B cell (primary cell): ENCODE results near the gene SORL1. TPM values are rescaled to one million over a fixed set of nuclear protein-coding genes. Genes with fewer than 3 reads are reported as not detected.

Experiments
- ATAC-seq: fragments of 200-7000 bp; cut with Tn5 transposase; one replicate; pipeline ENCODE4 v1.10.0; 2021; ENCODE audit warnings: low read depth, mild to moderate bottlenecking, moderate number of reproducible peaks, moderate library complexity
- CTCF ChIA-PET: fragments of 350-600 bp; sonication (Branson Sonifier 250); formaldehyde crosslinking; loops from one replicate; lab custom pipeline; 2021; ENCODE audit warnings: antibody characterized with exemption, inconsistent platforms; lab: Charles Lee
- POLR2A ChIA-PET: fragments of 350-600 bp; sonication (Branson Sonifier 250); formaldehyde crosslinking; loops from one replicate; lab custom pipeline; 2021; ENCODE audit warnings: antibody characterized with exemption; lab: Charles Lee
- DNase-seq: peaks from one replicate; pipeline ENCODE4 v3.0.0; 2013
- H2AFZ ChIP-seq: 2 replicates; pipeline ENCODE4 v1.6.1; 2012; ENCODE audit warnings: mild to moderate bottlenecking, low read depth, low read length; ENCODE audit not compliant: insufficient read depth, poor library complexity, severe bottlenecking
- H3K27ac ChIP-seq, 2 donors: 1 replicate in 1 of 2; 2 replicates in 1 of 2; pipeline ENCODE4 v1.5.1; 2012 to 2013; ENCODE audit warnings: low read length in 2 of 2, mild to moderate bottlenecking in 2 of 2, moderate library complexity in 1 of 2
- H3K27me3 ChIP-seq, 4 experiments: fragments of 200-600 bp in 1 of 4; sonication (generic) in 1 of 4; replicated peaks in 1 of 4; 1 replicate in 2 of 4; 2 replicates in 2 of 4; pipeline versions ENCODE4 v1.6.1 to v1.7.0; 2013 to 2016; ENCODE audit warnings: low read length in 3 of 4, mild to moderate bottlenecking in 2 of 4, mixed read lengths in 1 of 4, moderate library complexity in 1 of 4; ENCODE audit not compliant: insufficient read depth in 4 of 4, control insufficient read depth in 3 of 4; ENCODE audit errors: control extremely low read depth in 1 of 4
- H3K36me3 ChIP-seq, 2 experiments: replicated peaks in 1 of 2; 1 replicate in 1 of 2; 2 replicates in 1 of 2; pipeline versions ENCODE4 v1.6.1 to v1.7.1; 2013; ENCODE audit warnings: low read length in 1 of 2; ENCODE audit not compliant: insufficient read depth in 2 of 2, control insufficient read depth in 1 of 2; ENCODE audit errors: control extremely low read depth in 1 of 2, extremely low read depth in 1 of 2
- H3K4me1 ChIP-seq, 2 donors: fragments of 200-600 bp in 1 of 2; sonication (generic) in 1 of 2; 1 replicate in 1 of 2; 2 replicates in 1 of 2; pipeline versions ENCODE4 v1.5.1 to v1.6.1; 2013 to 2017; ENCODE audit warnings: low read length in 2 of 2; ENCODE audit not compliant: control insufficient read depth in 2 of 2, insufficient read depth in 2 of 2
- H3K4me2 ChIP-seq: replicated peaks from 2 replicates; pipeline ENCODE3; 2012; ENCODE audit warnings: mild to moderate bottlenecking, low read depth, low read length; ENCODE audit not compliant: poor library complexity, severe bottlenecking
- H3K4me3 ChIP-seq, 5 experiments: fragments of 200-600 bp in 1 of 5; sonication (generic) in 1 of 5; 1 replicate in 3 of 5; 2 replicates in 2 of 5; pipeline versions ENCODE4 v1.5.1 to v1.7.0; 2011 to 2016; ENCODE audit warnings: low read length in 4 of 5, mild to moderate bottlenecking in 4 of 5, low read depth in 2 of 5, control low read depth in 1 of 5, moderate library complexity in 1 of 5; ENCODE audit not compliant: insufficient read depth in 1 of 5; ENCODE audit errors: control extremely low read depth in 1 of 5, extremely low read depth in 1 of 5
- H3K79me2 ChIP-seq: fragments of 200-600 bp; sonication (generic); one replicate; pipeline ENCODE4 v1.6.0; 2016; ENCODE audit warnings: low read length; ENCODE audit not compliant: control insufficient read depth, insufficient read depth
- H3K9ac ChIP-seq: fragments of 200-600 bp; sonication (generic); 2 replicates; pipeline ENCODE4 v1.6.1; 2017; ENCODE audit warnings: mild to moderate bottlenecking, low read length, moderate library complexity
- H3K9me3 ChIP-seq, 3 donors: one replicate each; pipeline versions ENCODE4 v1.6.1 to v1.7.1; 2013; ENCODE audit warnings: low read length in 2 of 3; ENCODE audit not compliant: control insufficient read depth in 2 of 3, insufficient read depth in 1 of 3; ENCODE audit errors: control extremely low read depth in 1 of 3
- H4K20me1 ChIP-seq: 2 replicates; pipeline ENCODE4 v1.6.0; 2012; ENCODE audit warnings: mild to moderate bottlenecking, low read length; ENCODE audit not compliant: insufficient read depth, control insufficient read depth, poor library complexity, severe bottlenecking
- H3K27ac Mint-ChIP-seq: one replicate; pipeline ENCODE4 v1.8.0; 2021; ENCODE audit warnings: mixed read lengths
- H3K27me3 Mint-ChIP-seq: one replicate; pipeline ENCODE4 v1.8.0; 2021; ENCODE audit warnings: mixed read lengths
- H3K4me1 Mint-ChIP-seq: one replicate; pipeline ENCODE4 v1.8.0; 2021; ENCODE audit warnings: mixed read lengths
- H3K4me3 Mint-ChIP-seq: one replicate; pipeline ENCODE4 v1.8.0; 2021; ENCODE audit warnings: mixed read lengths
- H3K9me3 Mint-ChIP-seq: one replicate; pipeline ENCODE4 v1.8.0; 2022; ENCODE audit warnings: mixed read lengths; ENCODE audit not compliant: insufficient read depth
- EZH2 ChIP-seq: IDR thresholded peaks from 2 replicates; pipeline ENCODE4 v1.6.1; 2012; ENCODE audit warnings: borderline replicate concordance, low read depth, mild to moderate bottlenecking, moderate library complexity, low read length; ENCODE audit not compliant: insufficient read depth, poor library complexity, severe bottlenecking
- WGBS: methylation state at CpG from one replicate; pipeline ENCODE4 v1.1.5; 2013; ENCODE audit warnings: missing lambda C conversion rate; ENCODE audit not compliant: insufficient coverage; 5-methylcytosine and 5-hydroxymethylcytosine counted together
- intact Hi-C: fragments of 100-400 bp; cut with micrococcal nuclease; formaldehyde crosslinking; loops from one replicate; pipeline ENCODE4 v1.10.0; 2022
- polyA plus RNA-seq: library from polyadenylated mRNA; depleted of rRNA; stranded (reverse); fragments of >200 nt; gene quantifications from 2 replicates; pipeline ENCODE4 v1.2.3, GENCODE V29; 2012
- total RNA-seq, 2 donors: library from RNA; stranded (reverse); fragments of 120-200 nt in 1 of 2; gene quantifications; 1 replicate in 1 of 2; 2 replicates in 1 of 2; pipeline versions ENCODE4 v1.2.3 to v1.2.4, GENCODE V29; 2013 to 2022
- TF ChIP-seq, protein P1 (sequence below): fragments of 200-600 bp; IDR thresholded peaks from one replicate; pipeline ENCODE4 v1.8.0; 2022; ENCODE audit warnings: antibody characterized with exemption, mild to moderate bottlenecking

The SORL1 gene
- total and polyA plus RNA-seq, 2 donors (not counting 1 experiment from before 2014, with no cell fraction given), result 13.0 to 396 TPM

DNA sequence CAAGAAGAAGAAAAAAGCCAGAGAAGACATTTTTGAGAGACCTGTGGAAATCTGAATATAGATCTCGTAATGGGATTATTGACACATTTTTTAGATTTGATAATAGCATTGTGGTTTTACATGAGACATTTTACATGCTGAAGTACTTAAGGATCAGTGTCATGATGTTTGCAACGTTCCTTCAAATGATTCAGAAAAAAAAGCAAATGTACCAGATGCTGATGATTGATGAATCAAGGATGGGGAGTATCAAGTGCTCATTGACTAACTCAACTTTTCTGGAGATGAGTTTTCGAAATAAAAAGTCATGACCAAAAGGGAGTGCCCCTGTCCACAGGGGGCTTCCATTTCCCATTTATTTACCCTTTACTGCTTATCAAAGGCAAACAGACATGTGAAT lies 207.7 kb downstream of the SORL1 start:
- H3K9ac ChIP-seq, result no peak overlapping the region
- H3K4me1 ChIP-seq, result peaks cover 6 to 10% of the 10 kb centered on the region in 2 donors
- H3K79me2 ChIP-seq, result no peaks in the 10 kb centered on the region
- H3K4me2 ChIP-seq, result no peak overlapping the region
- no peaks in the 10 kb centered on the region for H3K36me3 ChIP-seq
- no peaks in the 10 kb centered on the region for H4K20me1 ChIP-seq
- H3K27ac Mint-ChIP-seq, result no peak overlapping the region
- H3K27ac ChIP-seq, result no peak overlapping the region
- 100% methylated on average over 1 of the region's 3 CpGs for WGBS
- intact Hi-C loops, result loop anchor here (10.0 kb wide), 1 partner anchor 1195 kb away; no protein-coding TSS in a partner anchor
- no peak overlapping the region for H2AFZ ChIP-seq
- H3K4me3 ChIP-seq, result no peak overlapping the region
- CTCF ChIA-PET, result no interaction called here
- peaks cover 0 to 6% (median 3%) of the 10 kb centered on the region in 4 experiments for H3K27me3 ChIP-seq
- peaks cover 8% of the 10 kb centered on the region for H3K4me1 Mint-ChIP-seq
- DNase-seq, result no peak
- no peaks in the 10 kb centered on the region for H3K9me3 ChIP-seq
- H3K4me3 Mint-ChIP-seq, result no peak overlapping the region
- no peak for TF ChIP-seq EZH2
- TF ChIP-seq, protein P1, sequence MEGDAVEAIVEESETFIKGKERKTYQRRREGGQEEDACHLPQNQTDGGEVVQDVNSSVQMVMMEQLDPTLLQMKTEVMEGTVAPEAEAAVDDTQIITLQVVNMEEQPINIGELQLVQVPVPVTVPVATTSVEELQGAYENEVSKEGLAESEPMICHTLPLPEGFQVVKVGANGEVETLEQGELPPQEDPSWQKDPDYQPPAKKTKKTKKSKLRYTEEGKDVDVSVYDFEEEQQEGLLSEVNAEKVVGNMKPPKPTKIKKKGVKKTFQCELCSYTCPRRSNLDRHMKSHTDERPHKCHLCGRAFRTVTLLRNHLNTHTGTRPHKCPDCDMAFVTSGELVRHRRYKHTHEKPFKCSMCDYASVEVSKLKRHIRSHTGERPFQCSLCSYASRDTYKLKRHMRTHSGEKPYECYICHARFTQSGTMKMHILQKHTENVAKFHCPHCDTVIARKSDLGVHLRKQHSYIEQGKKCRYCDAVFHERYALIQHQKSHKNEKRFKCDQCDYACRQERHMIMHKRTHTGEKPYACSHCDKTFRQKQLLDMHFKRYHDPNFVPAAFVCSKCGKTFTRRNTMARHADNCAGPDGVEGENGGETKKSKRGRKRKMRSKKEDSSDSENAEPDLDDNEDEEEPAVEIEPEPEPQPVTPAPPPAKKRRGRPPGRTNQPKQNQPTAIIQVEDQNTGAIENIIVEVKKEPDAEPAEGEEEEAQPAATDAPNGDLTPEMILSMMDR, result no peak
- ATAC-seq, result no peak
- H3K27me3 Mint-ChIP-seq, result peaks cover 5% of the 10 kb centered on the region
- H3K9me3 Mint-ChIP-seq, result no peaks in the 10 kb centered on the region
- POLR2A ChIA-PET, result no interaction called here

GRCh38 chr11:121661880-121662486 lies 209.9 kb downstream of the SORL1 start:
- Histone ChIP-seq H3K4me3 (no peak overlapping the region), H3K36me3 (no peaks in the 10 kb centered on the region), H3K27ac (no peak overlapping the region), H3K9ac (no peak overlapping the region), H3K9me3 (no peaks in the 10 kb centered on the region), H3K4me1 (no peaks in the 10 kb centered on the region), H4K20me1 (no peaks in the 10 kb centered on the region), H3K27me3 (no peaks in the 10 kb centered on the region), H3K79me2 (no peaks in the 10 kb centered on the region), H3K4me2 (no peak overlapping the region), H2AFZ (no peak overlapping the region)
- 88% methylated on average over 2 of the region's 4 CpGs for WGBS
- no peak for DNase-seq
- no peak overlapping the region for H3K27ac Mint-ChIP-seq
- no peak for TF ChIP-seq EZH2
- TF ChIP-seq, protein P1, result no peak
- H3K4me3 Mint-ChIP-seq, result no peak overlapping the region
- CTCF ChIA-PET, result interaction anchor here (0.6 to 1.2 kb wide), 3 partner anchors 37 to 1369 kb away, joined by 3 to 4 read pairs (median 3); no protein-coding TSS in a partner anchor
- H3K27me3 Mint-ChIP-seq, result peaks cover 5% of the 10 kb centered on the region
- no peaks in the 10 kb centered on the region for H3K9me3 Mint-ChIP-seq
- H3K4me1 Mint-ChIP-seq, result no peaks in the 10 kb centered on the region
- POLR2A ChIA-PET, result no interaction called here
- intact Hi-C loops, result no loop called here
- no peak for ATAC-seq
